K562 (cell line): ENCODE results near the gene PRKD1. TPM values are rescaled to one million over a fixed set of nuclear protein-coding genes. Genes with fewer than 3 reads are reported as not detected.

ENCODE experiments used
- CHD2 ChIP-seq: IDR thresholded peaks from 2 replicates; pipeline ENCODE4 v1.6.1; 2011; ENCODE audit warnings: low read depth, low read length
- KLF16 ChIP-seq: IDR thresholded peaks from 2 replicates; pipeline ENCODE4 v1.6.1; 2016; ENCODE audit warnings: antibody characterized with exemption
- ZNF143 ChIP-seq: sonication (generic); formaldehyde crosslinking; IDR thresholded peaks from 2 replicates; pipeline ENCODE4 v1.9.0; 2022; ENCODE audit warnings: mild to moderate bottlenecking, missing genetic modification reagents
- ZNF79 ChIP-seq: fragments of 250-450 bp; sonication (Bioruptor Pico); IDR thresholded peaks from 2 replicates; pipeline ENCODE4 v1.4.0; 2020; ENCODE audit warnings: low read depth, mild to moderate bottlenecking, moderate library complexity
- polyA plus RNA-seq, 8 experiments: library from polyadenylated mRNA; depleted of rRNA in 4 of 8; stranded (reverse) in 5 of 8; unstranded in 3 of 8; fragments of >200 nt; fragmentation: Nextera tagmentation in 2 of 8; fragmentation: Illumina TruSeq in 1 of 8; extraction: Ambion mirVana in 2 of 8; extraction: Trizol in 1 of 8; gene quantifications; 2 replicates each; pipeline versions ENCODE4 v1.2.1 to v1.2.3, GENCODE V29; 2011 to 2014; ENCODE audit warnings: inconsistent platforms in 1 of 8, missing spikeins in 1 of 8
- total RNA-seq, 7 experiments: library from RNA; depleted of rRNA in 6 of 7; stranded (reverse); fragments of >200 nt in 6 of 7; fragmentation: Illumina TruSeq in 2 of 7; extraction: Trizol in 2 of 7; gene quantifications; 2 replicates each; pipeline versions ENCODE4 v1.2.1 to v1.2.3, GENCODE V29; 2011 to 2021; ENCODE audit warnings: low replicate concordance in 1 of 7
- TF ChIP-seq, protein P1 (sequence below), 2 experiments: fragments of 450-650 bp in 1 of 2; sonication (generic) in 1 of 2; formaldehyde crosslinking in 1 of 2; IDR thresholded peaks; 2 replicates each; pipeline versions ENCODE4 v1.7.1 to v1.9.0; 2016 to 2022; ENCODE audit warnings: inconsistent platforms in 1 of 2, mild to moderate bottlenecking in 1 of 2, missing genetic modification reagents in 1 of 2

The PRKD1 gene
- total and polyA plus RNA-seq, 9 of the 15 experiments (the other 6 are each of a cell fraction or from before 2014, with no cell fraction given) = 0.04 to 0.25 (median 0.13) TPM; not detected in 1

DNA sequence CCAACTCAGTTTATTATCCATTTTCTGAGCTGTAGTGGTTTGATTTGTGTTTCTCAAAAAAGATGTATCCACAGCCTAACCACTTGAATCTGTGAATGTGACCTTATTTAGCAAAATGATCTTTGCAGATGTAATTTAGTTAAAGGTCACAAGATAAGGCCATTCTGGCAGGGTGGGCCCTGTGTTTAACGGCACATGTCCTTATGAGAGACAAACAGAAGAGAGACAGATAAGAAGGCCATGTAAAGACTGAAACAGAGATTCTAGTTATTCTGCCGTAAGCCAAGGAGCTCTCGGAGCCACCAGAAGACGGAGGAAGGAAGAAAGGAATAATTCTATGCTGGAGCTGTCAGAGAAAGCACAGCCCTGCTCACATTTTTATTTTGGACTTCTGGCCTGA lies 374.2 kb downstream of the PRKD1 start (continued):
- TF ChIP-seq, protein P1, sequence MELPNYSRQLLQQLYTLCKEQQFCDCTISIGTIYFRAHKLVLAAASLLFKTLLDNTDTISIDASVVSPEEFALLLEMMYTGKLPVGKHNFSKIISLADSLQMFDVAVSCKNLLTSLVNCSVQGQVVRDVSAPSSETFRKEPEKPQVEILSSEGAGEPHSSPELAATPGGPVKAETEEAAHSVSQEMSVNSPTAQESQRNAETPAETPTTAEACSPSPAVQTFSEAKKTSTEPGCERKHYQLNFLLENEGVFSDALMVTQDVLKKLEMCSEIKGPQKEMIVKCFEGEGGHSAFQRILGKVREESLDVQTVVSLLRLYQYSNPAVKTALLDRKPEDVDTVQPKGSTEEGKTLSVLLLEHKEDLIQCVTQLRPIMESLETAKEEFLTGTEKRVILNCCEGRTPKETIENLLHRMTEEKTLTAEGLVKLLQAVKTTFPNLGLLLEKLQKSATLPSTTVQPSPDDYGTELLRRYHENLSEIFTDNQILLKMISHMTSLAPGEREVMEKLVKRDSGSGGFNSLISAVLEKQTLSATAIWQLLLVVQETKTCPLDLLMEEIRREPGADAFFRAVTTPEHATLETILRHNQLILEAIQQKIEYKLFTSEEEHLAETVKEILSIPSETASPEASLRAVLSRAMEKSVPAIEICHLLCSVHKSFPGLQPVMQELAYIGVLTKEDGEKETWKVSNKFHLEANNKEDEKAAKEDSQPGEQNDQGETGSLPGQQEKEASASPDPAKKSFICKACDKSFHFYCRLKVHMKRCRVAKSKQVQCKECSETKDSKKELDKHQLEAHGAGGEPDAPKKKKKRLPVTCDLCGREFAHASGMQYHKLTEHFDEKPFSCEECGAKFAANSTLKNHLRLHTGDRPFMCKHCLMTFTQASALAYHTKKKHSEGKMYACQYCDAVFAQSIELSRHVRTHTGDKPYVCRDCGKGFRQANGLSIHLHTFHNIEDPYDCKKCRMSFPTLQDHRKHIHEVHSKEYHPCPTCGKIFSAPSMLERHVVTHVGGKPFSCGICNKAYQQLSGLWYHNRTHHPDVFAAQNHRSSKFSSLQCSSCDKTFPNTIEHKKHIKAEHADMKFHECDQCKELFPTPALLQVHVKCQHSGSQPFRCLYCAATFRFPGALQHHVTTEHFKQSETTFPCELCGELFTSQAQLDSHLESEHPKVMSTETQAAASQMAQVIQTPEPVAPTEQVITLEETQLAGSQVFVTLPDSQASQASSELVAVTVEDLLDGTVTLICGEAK (IDR thresholded peaks at IDR 0.05) = no peak
- TF ChIP-seq, protein P1 (CRISPR knock-in tag; IDR thresholded peaks at IDR 0.05) = no peak
- no peak for TF ChIP-seq CHD2
- no peak for TF ChIP-seq ZNF79
- TF ChIP-seq ZNF143 (CRISPR knock-in tag) = no peak
- TF ChIP-seq KLF16 = no peak
